Activated CD4-positive, CD25-positive, alpha-beta regulatory T cell treated with anti-CD3 and anti-CD28 coated beads, Interleukin-2, amount 50 U/mL, for 72 hours (primary cell): ENCODE results near the gene C6orf141.

ENCODE experiments used
- DNase-seq: peaks from one replicate; pipeline ENCODE4 v3.0.0; 2021

C6orf141 gene

DNA sequence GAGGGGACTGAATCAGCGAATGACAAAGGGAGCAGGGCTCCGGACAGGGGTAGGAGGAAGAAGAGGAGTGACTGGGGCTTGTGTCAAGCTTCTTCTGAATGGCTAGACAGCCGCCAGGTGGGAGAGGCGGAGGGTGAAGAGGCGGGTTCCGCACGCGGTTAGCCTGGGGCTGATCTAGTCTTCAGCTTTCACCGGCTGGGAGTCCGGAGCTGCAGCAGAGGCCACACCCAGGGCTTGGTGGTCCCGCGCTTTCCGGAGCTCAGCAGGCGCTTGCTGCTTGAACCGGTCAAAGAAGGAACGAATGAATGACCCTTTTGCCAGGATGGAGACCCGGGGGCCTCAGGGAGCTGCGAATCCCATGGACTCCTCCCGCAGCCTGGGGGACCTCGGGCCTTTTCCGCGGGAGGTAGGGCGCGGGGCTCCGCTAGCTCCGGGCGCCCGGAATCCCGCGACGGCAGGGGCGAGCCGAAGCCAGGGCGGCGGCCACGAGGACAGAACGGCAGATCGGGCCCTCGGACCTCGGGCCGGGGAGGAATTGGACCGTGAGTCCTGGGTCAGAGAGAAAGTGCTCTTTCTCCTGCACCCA, at the start of gene C6orf141:
TSS of gene C6orf141 (plus strand) at position 177 of the 586 bp plus-strand sequence. CDS start at position 302, 125 bp downstream.
- DNase-seq, result no peak

DNA sequence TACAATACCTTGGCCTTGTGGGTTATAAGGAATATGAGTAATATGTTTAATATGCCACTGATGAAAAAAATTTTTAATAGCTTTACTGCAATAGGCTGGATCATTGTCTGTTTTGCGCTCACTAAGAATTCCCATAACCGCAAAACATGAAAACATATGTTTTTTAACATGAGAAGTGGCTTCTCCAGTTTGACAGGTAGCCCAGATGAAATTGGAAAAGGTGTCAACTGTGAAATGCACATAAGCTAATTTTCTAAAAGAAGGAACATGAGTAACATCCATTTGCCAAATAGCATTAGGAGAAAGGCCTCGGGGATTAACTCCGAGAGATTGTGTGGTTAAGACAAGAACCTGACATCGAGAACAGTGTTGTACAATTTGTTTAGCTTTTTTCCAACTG, 45.8 kb upstream of the C6orf141 start:
- no peak for DNase-seq

DNA sequence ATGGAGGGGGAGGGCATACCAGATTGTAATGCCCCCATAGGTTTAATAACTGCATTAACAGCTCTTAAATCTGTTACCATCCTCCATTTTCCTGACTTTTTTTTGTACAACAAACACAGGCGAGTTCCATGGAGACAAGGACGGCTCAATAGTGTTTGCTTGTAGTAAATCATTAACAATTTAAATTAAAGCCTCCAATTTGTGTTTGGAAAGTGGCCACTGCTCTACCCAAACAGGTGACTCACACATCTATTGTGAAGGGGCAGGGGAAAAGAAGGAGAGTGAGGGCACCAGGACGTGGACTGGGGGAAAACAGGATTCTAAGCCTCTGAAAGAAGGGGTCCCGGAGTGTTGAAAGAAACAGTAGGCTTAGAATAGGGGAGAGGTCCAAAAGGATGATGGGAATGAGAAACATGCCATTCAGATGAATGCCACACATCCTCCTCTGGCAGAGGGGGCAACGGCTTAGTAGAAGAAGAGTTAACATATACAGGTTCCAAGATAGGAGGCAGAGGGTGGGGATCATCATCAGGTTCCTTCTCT, 43.8 kb upstream of the C6orf141 start:
- no peak for DNase-seq

GRCh38 chr6:49509342-49509741, 41.1 kb upstream of the C6orf141 start:
- DNase-seq, result no peak

- DNase-seq, result no peak
These were observed 37.1 kb upstream of the C6orf141 start for GRCh38 chr6:49513153-49513989.

- no peak for DNase-seq
These were observed 35.6 kb upstream of the C6orf141 start for GRCh38 chr6:49514571-49515484.

- no peak for DNase-seq
These were observed 34.9 kb upstream of the C6orf141 start for GRCh38 chr6:49515485-49516146.

DNA sequence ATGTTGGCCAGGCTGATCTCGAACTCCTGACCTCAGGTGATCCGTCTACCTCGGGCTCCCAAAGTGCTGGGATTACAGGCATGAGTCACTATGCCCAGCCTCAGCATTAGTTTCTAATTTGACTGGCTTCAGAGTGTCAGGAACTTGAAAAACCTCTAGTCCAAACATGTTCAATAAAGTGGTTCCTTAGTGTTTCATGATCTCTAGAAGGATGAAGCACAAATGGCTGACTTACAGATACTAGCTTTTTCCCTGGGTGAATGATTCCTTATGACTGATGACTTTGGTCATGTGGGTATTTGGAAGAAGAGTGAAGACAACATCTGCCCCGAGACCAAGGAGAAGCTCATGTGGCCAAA, 34.3 kb upstream of the C6orf141 start:
- no peak for DNase-seq

- no peak for DNase-seq
These were observed 32.5 kb upstream of the C6orf141 start for GRCh38 chr6:49517919-49518318.

- DNase-seq, result no peak
These were observed 30.8 kb upstream of the C6orf141 start for GRCh38 chr6:49519660-49520059.

GRCh38 chr6:49522710-49523593, 27.5 kb upstream of the C6orf141 start:
- no peak for DNase-seq

DNA sequence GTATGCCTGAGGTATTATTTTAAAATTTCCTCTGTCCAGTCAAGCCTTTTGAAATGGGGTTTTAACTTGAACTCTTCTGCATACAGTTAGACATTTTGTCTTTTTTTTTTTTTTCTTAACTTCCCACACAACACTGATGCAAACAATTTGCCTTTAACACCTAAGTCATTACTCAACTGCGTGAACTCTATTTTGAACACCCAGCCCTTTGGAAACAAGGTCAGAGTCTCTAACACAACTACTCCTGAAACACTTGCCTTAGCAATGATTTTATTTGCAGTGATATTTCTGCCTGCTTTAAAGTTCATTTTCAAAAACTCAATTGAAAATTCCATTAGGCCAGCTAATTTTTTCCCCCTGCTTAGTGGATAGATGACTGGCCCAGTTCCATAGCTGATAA, 26.6 kb upstream of the C6orf141 start:
- no peak for DNase-seq

DNA sequence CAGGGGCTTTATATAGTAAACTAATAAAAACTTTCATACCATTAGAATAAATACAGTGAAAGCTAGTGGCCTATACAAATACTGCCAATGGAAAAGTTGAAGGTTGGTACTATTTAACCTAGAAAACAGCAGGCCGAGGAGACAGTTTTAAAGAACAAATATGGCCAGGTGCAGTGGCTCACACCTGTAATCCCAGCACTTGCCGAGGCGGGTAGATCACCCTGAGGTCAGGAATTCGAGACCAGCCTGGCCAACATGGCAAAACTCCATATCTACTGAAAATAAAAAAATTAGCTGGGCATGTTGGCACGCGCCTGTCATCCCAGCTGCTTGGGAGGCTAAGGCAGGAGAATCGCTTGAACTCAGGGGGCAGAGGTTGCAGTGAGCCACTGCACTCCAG, 25.9 kb upstream of the C6orf141 start:
- DNase-seq, result no peak

DNA sequence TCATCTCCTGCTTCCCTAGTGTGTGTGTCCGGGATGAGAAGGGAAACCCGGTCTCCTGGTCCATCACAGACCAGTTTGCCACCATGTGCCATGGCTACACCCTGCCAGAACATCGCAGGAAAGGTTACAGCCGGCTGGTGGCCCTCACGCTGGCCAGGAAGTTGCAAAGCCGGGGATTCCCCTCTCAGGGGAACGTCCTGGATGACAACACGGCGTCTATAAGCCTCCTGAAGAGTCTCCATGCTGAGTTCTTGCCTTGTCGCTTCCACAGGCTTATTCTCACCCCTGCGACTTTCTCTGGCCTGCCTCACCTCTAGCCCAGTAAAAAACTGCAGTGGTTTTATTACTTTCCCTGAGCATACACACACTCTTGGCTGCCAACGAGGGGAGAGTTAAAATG, 23.9 kb upstream of the C6orf141 start:
- DNase-seq, result no peak

DNA sequence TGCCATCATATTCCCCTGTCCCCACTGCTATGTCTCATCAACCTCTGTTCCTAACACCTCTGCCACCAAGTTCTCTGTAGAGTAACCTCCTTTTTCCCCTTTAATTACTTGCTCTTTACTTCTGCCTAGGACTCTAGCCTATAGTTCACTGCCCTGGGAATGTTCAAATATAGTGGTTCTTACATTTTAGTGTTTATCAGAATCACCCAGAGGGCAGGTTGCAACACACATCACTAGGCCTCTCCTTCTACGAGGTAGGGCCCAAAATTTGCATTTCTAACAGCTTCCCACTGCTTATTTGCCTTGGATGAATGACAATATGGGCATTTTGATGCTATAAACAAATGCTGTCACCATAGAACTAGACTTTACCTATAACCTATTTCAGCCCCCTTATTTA, 23.1 kb upstream of the C6orf141 start:
- DNase-seq, result no peak

- DNase-seq, result no peak
These were observed 21.9 kb upstream of the C6orf141 start for GRCh38 chr6:49528571-49528970.

DNA sequence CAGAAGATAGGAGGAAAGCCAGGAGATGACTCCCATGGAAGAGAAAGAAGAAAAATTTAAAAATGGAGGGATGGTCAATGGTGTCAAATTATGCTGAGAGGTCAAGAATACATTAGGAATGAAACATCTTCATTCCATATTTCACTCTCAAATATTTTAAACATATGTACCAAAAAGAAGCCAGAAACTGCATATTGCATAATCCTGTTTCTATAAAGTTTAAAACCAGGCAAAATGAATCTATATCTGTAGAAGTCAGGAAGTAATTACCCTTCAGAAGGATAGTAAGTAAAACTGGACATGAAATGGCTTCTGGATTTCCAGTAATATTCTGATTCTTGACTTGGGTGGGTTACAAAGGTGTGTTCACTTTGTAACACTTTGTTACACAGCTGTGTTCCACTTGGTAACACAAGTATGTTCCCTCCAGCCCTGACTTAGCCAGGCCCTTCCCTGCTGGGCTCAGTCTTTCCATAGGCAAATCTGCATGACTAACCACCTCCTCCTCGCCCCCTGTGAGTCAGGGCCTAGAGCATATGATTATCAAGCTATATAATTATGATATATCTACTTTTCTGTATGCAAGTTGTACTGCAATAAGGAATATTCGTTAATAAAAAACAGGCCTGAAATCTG, 20.2 kb upstream of the C6orf141 start:
- no peak for DNase-seq

DNA sequence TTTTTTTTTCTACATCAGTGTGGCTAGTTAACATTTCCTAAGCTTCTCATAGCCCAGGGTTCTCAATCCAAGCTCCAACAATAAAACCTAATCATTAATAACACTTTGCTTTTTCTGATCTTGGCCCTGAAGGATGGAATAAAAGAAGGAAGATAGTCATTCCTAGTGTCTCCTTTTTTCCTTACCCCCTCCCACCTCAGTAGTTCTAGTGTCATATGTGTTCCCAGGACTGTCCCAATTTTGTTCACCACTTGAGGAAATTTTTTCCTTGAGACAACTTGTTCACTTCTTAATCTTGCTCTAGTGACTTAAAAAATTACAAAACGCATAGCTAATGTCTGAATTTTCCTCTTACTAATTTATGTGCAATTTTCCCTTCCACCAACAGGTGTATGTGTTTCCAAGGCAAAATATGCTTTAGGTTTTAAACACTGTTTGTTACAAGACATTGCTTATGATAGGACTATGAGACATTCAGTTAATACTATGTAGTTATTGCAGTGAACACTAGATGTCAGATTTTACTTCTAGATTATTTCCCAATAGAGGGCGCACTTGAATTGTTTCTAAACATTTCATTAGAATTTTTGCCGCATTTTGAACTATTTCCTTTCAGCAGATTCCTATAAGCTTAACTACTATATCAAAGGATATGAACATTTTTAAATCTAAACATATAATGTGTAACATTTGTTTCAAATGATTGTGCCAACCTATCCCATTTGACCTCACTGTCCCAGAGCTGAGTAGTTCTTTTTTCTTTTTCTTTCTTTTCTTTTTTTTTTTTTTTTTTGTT, 18.5 kb upstream of the C6orf141 start:
- DNase-seq, result no peak

DNA sequence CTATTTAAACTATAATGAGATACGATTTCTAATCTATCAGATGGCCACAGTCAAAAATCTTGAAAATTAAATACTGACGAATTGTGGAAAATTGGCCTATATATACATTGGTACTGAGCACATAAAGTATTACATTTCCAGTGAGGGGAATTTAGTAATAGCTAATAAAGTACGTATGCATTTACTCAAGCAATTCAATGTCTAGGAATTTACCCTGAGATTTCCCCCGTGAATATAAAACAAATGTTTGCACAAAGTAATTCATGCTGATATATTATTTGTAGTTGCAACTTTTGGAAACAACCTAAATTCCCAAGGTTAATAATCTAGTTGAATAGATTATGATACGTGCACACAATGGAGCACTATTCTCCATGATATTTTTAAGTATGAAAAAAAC, 14.7 kb upstream of the C6orf141 start:
- no peak for DNase-seq

DNA sequence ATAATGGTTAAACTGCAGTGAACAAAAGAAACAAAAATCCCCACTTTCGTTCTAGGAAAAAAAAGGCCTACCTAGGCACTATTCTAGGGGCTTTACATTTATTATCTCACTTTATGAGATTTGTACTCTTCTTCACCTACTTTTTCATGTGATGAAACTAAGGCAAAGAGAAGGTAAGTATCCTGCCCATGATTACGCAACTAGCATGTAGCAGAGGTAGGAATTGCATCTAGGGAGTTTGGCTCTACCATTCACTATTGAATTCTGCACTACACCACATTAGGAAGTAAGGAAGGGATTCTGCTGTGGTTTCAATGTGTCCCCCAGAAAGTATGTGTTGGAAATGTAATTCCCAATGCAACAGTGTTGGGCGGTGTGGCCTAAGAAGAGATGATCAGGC, 11.4 kb upstream of the C6orf141 start:
- no peak for DNase-seq
